ENCODE data around the gene SHD. TPM values are rescaled to one million over a fixed set of nuclear protein-coding genes. Genes with fewer than 3 reads are reported as not detected.

Gene SHD
- total and polyA plus RNA-seq, 2 of the 13 experiments (the other 11 are each of a cell fraction or from before 2014, with no cell fraction given): 0.11 to 0.20 TPM

- TF ChIP-seq, protein P1, sequence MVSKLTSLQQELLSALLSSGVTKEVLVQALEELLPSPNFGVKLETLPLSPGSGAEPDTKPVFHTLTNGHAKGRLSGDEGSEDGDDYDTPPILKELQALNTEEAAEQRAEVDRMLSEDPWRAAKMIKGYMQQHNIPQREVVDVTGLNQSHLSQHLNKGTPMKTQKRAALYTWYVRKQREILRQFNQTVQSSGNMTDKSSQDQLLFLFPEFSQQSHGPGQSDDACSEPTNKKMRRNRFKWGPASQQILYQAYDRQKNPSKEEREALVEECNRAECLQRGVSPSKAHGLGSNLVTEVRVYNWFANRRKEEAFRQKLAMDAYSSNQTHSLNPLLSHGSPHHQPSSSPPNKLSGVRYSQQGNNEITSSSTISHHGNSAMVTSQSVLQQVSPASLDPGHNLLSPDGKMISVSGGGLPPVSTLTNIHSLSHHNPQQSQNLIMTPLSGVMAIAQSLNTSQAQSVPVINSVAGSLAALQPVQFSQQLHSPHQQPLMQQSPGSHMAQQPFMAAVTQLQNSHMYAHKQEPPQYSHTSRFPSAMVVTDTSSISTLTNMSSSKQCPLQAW (CRISPR knock-in tag; IDR thresholded peaks at IDR 0.05): peak; percentile 30; the same call in 1 of the 2 replicates
- peak; percentile 37; the same call in 1 of the 2 replicates for TF ChIP-seq TARDBP (CRISPR knock-in tag; IDR thresholded peaks at IDR 0.05)
- TF ChIP-seq, protein P2, sequence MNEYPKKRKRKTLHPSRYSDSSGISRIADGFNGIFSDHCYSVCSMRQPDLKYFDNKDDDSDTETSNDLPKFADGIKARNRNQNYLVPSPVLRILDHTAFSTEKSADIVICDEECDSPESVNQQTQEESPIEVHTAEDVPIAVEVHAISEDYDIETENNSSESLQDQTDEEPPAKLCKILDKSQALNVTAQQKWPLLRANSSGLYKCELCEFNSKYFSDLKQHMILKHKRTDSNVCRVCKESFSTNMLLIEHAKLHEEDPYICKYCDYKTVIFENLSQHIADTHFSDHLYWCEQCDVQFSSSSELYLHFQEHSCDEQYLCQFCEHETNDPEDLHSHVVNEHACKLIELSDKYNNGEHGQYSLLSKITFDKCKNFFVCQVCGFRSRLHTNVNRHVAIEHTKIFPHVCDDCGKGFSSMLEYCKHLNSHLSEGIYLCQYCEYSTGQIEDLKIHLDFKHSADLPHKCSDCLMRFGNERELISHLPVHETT (CRISPR knock-in tag; conservative IDR thresholded peaks at IDR 0.05): no peak; the same call in 1 of the 2 replicates
- TF ChIP-seq ZNF687 (CRISPR knock-in tag; IDR thresholded peaks at IDR 0.05): peak; percentile 49; the same call in 1 of the 2 replicates
- TF ChIP-seq CREB1 (IDR thresholded peaks at IDR 0.05): no peak
- peak; percentile 24; the same call in 1 of the 2 replicates for TF ChIP-seq CREB1 (CRISPR knock-in tag; IDR thresholded peaks at IDR 0.05)
- peak; percentile 44 to 45; a peak in 2 of 4 replicates for TF ChIP-seq NR2F1 (CRISPR knock-in tag; IDR thresholded peaks at IDR 0.05)
- no peak for TF ChIP-seq HOXA9 (CRISPR knock-in tag; IDR thresholded peaks at IDR 0.05; ENCODE audit: borderline replicate concordance)
- TF ChIP-seq KLF9 (CRISPR knock-in tag; IDR thresholded peaks at IDR 0.05; ENCODE audit: low read depth): no peak
- peak; percentile 55; the same call in 1 of the 2 replicates for TF ChIP-seq HDAC1 (CRISPR knock-in tag; IDR thresholded peaks at IDR 0.05)
- peak; percentile 90 for TF ChIP-seq NFYC (CRISPR knock-in tag; IDR thresholded peaks at IDR 0.05)
- TF ChIP-seq RCOR2 (CRISPR knock-in tag; IDR thresholded peaks at IDR 0.05): 0 out of 2 replicates have a peak, but pooled peaks have one; percentile 13
- TF ChIP-seq SP2 (CRISPR knock-in tag; IDR thresholded peaks at IDR 0.05): peak; percentile 83
- no peak for TF ChIP-seq NFAT5 (CRISPR knock-in tag; IDR thresholded peaks at IDR 0.05)
- peak; percentile 75 for TF ChIP-seq SP4 (CRISPR knock-in tag; IDR thresholded peaks at IDR 0.05)
- TF ChIP-seq RFX5 (IDR thresholded peaks at IDR 0.05; ENCODE audit: low read depth, low read length): peak; percentile 49
- peak; percentile 45 for TF ChIP-seq SALL1 (CRISPR knock-in tag; IDR thresholded peaks at IDR 0.05)
Observed at GRCh38 chr19:4284176-4284958, 5.3 kb downstream of the SHD start (continued).
